ENCODE results near the gene MAST3.

Gene MAST3

DNA sequence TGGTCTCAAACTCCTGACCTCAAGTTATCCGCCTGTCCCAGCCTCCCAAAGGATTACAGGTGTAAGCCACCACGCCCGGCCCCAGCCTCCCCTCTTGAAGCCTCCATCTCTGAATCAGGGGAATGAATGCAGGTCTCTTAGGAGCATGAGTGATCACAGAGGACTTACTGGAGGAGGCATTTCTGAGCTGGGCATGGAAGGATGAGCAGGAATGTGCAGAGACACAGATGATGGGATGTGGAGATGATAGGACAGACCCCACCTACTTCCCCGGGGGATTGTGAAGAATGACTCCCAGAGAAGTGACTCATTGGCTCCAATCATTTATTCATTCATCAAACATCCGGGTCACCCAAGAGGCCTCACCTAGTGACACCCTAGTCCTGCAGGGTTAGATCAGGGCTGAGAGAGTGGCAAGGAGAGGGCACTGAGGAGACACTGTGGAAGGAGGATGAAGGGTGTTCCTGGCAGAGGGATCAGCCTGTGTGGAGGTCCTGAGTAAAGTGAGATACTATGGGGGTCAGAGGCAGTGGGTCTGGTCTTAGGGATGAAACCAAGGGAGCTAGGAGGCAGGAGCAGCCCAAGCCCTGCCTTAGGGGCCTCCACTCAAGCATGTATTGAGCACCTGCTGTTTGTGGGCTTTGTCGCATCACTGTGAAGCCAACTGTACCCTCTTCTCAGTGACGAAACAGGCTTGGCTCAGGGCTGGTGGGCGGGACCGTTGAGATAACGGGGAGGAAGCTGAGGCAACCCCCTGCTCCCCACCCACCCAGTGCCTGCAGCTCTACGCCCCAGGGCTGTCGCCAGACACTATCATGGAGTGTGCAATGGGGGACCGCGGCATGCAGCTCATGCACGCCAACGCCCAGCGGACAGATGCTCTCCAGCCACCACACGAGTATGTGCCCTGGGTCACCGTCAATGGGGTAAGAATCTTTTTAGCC is 79.1 kb downstream of the MAST3 start:
- Histone ChIP-seq H3K27ac (ENCODE audit: low read depth, low read length) (peak overlapping the region; percentile 22), H3K9ac (ENCODE audit: low read length) (peak overlapping the region; percentile 7; the same call in 1 of the 2 replicates), H3K36me3 (ENCODE audit: low read length) (peaks cover 22% of the 10 kb centered on the region), H3F3A (ENCODE audit: insufficient read depth) (peaks cover 52% of the 10 kb centered on the region), H3K79me2 (ENCODE audit: insufficient read depth, low read length) (peaks cover 26% of the 10 kb centered on the region), H3K4me2 (ENCODE audit: low read depth, low read length, poor library complexity, severe bottlenecking) (peak overlapping the region; percentile 21), H2AFZ (ENCODE audit: low read depth, low read length, severe bottlenecking) (no peak overlapping the region), H4K20me1 (ENCODE audit: low read depth, low read length) (peaks cover 4% of the 10 kb centered on the region; the same call in 1 of the 2 replicates), H3K4me3 (ENCODE audit: insufficient read depth, low read length, poor library complexity, severe bottlenecking) (no peak overlapping the region), H3K27me3 (ENCODE audit: low read length) (no peaks in the 10 kb centered on the region), H3K9me3 (ENCODE audit: insufficient read depth, low read length) (no peaks in the 10 kb centered on the region), H3K9me2 (replicated peaks; ENCODE audit: insufficient read depth, low read length) (no peaks in the 10 kb centered on the region)
- TF ChIP-seq CTCF (IDR thresholded peaks at IDR 0.05; ENCODE audit: insufficient read depth, low read length, poor library complexity, severe bottlenecking): no peak
- TF ChIP-seq EZH2phosphoT487 (conservative IDR thresholded peaks at IDR 0.05; ENCODE audit: low read length): no peak

DNA sequence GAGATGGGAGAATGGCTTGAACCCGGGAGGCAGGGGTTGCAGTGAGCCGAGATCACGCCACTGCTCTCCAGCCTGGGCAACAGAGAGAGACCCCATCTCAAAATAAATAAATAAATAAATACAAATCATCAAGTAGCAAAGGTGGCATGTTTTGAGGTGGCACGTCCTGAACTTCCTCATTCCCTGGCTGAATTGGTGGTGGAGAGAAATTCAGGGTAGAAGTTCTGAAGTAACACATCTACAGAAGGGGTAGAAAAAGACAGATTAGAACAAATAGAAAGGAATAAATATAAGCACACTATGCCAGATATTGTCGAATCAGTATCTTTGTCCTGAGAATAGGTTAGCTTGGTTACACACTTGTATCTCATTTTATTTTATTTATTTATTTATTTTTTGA is 82.4 kb downstream of the MAST3 start:
- Histone ChIP-seq H3F3A (ENCODE audit: insufficient read depth) (peaks cover 59% of the 10 kb centered on the region), H3K4me2 (ENCODE audit: low read depth, low read length, poor library complexity, severe bottlenecking) (peak overlapping the region; percentile 37), H3K79me2 (ENCODE audit: insufficient read depth, low read length) (peaks cover 13% of the 10 kb centered on the region), H3K9ac (ENCODE audit: low read length) (no peak overlapping the region), H3K4me3 (ENCODE audit: insufficient read depth, low read length, poor library complexity, severe bottlenecking) (peak overlapping the region; percentile 29), H2AFZ (ENCODE audit: low read depth, low read length, severe bottlenecking) (no peak overlapping the region), H3K9me3 (ENCODE audit: insufficient read depth, low read length) (no peaks in the 10 kb centered on the region), H4K20me1 (ENCODE audit: low read depth, low read length) (peaks cover 2% of the 10 kb centered on the region; the same call in 1 of the 2 replicates), H3K27me3 (ENCODE audit: low read length) (no peaks in the 10 kb centered on the region), H3K9me2 (replicated peaks; ENCODE audit: insufficient read depth, low read length) (no peaks in the 10 kb centered on the region), H3K27ac (ENCODE audit: low read depth, low read length) (peak overlapping the region; percentile 79), H3K36me3 (ENCODE audit: low read length) (peaks cover 18% of the 10 kb centered on the region)
- no peak for TF ChIP-seq EZH2phosphoT487 (conservative IDR thresholded peaks at IDR 0.05; ENCODE audit: low read length)
- no peak for TF ChIP-seq CTCF (IDR thresholded peaks at IDR 0.05; ENCODE audit: insufficient read depth, low read length, poor library complexity, severe bottlenecking)

DNA sequence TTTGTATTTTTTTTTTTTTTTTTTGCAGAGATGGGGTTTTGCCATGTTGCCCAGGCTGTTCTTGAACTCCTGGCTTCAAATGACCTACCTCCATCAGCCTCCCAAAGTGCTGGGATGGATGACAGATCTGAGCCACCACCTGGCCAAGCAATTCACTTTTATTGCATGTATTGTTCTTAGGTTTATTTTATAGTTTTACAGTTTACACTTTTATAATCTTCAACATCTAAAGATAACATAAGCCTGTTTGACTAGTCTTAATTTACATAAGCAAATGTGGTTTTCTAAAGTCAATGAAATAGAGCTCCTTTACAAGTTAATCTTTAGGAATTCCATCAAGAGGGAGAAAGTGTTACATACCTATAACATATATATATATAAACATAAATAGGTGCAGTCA is 86.0 kb downstream of the MAST3 start:
- Histone ChIP-seq H3K4me2 (ENCODE audit: low read depth, low read length, poor library complexity, severe bottlenecking) (no peak overlapping the region), H2AFZ (ENCODE audit: low read depth, low read length, severe bottlenecking) (no peak overlapping the region), H3K27me3 (ENCODE audit: low read length) (no peaks in the 10 kb centered on the region), H3K36me3 (ENCODE audit: low read length) (no peaks in the 10 kb centered on the region), H3K4me3 (ENCODE audit: insufficient read depth, low read length, poor library complexity, severe bottlenecking) (no peak overlapping the region), H3K9ac (ENCODE audit: low read length) (no peak overlapping the region), H3K9me2 (replicated peaks; ENCODE audit: insufficient read depth, low read length) (no peaks in the 10 kb centered on the region), H3K79me2 (ENCODE audit: insufficient read depth, low read length) (no peaks in the 10 kb centered on the region), H3F3A (ENCODE audit: insufficient read depth) (peaks cover 80% of the 10 kb centered on the region), H3K9me3 (ENCODE audit: insufficient read depth, low read length) (no peaks in the 10 kb centered on the region), H4K20me1 (ENCODE audit: low read depth, low read length) (no peaks in the 10 kb centered on the region), H3K27ac (ENCODE audit: low read depth, low read length) (peak overlapping the region; percentile 35; the same call in 1 of the 2 replicates)
- TF ChIP-seq EZH2phosphoT487 (conservative IDR thresholded peaks at IDR 0.05; ENCODE audit: low read length) (no peak), CTCF (IDR thresholded peaks at IDR 0.05; ENCODE audit: insufficient read depth, low read length, poor library complexity, severe bottlenecking) (no peak)

Measured in SU-DHL-6 (cell line).